HL-60/S4 (cell line): ENCODE results near the gene TSACC.
"Not testable (repeated sequence)": the region's sequence is repeated elsewhere in the genome, so short reads cannot be mapped to it uniquely, and the experiment has no call there.

ENCODE experiments used
- in situ Hi-C: fragments of 300-500 bp; cut with MboI; formaldehyde crosslinking; loops from 2 replicates; pipeline ENCODE4 v1.14.3; 2022; ENCODE audit warnings: low sequenced_read_pairs

TSACC gene

DNA sequence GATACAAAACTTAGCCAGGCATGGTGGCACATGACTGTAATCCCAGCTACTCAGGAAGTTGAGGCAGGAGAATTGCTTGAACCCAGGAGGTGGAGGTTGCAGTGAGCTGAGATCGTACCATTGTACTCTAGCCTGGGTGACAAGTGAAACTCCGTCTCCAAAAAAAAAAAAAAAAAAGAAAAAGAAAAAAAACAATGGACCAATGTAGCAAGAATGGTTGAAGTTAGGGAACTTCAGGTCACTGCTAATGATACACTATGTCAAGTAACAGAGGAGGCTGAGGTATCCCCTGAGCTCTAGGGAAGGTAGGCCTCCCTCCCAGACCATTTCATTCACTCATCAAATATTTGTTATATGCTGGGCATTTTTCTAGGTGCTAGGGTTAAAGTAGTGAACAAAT, 7.7 kb downstream of the TSACC start:
- in situ Hi-C loops = not testable (repeated sequence)

DNA sequence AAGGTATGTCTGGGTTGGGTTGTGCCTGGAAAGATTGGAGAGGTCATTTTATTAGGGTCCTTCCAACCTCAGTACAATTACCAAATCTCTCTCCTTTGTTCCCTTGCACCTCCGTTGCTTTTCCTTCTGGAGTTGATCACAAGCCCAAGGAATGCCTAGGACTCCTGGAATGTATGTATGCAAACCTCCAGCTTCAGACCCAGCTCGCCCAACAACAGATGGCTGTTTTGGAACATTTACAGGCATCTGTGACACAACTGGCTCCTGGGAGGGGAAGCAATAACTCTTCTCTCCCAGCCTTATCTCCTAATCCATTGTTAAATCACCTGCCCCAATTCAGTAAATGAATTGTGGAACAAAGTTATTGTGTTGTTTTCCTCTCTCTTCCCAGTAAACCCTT, 8.3 kb downstream of the TSACC start:
- in situ Hi-C loops = no loop called here

- in situ Hi-C loops = no loop called here
These were observed 9.0 kb downstream of the TSACC start for GRCh38 chr1:156347331-156347730.

- in situ Hi-C loops = not testable (repeated sequence)
These were observed 14.2 kb downstream of the TSACC start for GRCh38 chr1:156352481-156352880.

- in situ Hi-C loops = no loop called here
These were observed 18.0 kb downstream of the TSACC start for GRCh38 chr1:156356262-156356874.

DNA sequence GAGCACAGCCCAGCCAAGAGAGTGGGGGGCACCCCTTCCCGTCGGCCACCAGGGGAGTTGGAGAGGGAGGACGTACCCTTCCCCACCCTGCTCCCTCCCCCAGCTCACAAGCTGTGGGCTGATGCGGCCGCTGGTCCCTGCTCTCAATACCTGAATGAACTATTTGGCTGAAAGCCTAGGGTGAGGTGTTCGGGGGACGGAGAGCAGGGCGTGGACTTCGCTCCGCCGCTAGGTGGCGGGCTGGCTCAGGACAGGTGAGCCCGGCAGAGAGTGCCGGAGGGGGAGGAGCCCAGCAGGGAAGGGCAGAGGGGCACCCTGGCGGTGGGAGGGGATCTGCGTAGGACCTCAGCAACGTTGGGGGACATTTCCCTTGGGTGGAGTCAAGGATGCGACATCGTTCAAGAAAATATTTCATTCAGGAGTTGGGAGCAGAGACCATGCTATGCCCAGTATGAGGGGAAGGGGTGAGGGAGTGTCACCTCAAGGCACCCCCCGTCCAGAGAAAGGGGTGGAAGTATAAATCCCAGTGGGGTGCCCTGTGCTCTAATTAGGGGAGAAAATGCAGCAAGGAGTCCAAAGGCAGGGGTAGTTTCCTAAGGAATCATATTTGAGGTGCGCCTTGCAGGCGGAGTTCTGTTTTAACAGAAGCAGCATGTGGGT, 18.7 kb downstream of the TSACC start:
- in situ Hi-C loops = no loop called here

DNA sequence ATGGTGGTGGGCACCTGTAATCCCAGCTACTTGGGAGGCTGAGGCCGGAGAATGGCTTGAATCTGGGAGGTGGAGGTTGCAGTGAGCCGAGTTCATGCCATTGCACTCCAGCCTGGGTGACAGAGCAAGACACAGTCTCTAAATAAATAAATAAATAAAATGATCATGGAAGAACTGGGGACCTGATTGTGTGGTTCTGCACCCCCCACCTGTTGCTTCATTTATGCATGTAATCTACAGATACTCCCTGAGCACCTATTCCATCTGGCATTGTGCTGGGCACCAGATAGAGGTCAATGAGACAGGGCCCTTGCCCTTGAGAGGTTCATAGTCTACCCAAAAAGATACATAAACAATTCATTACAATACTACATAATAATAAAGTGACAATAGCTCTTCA, 19.7 kb downstream of the TSACC start:
- in situ Hi-C loops = no loop called here

- in situ Hi-C loops = no loop called here
These were observed 20.3 kb downstream of the TSACC start for GRCh38 chr1:156358641-156359040.

GRCh38 chr1:156359249-156359648, 20.9 kb downstream of the TSACC start:
- in situ Hi-C loops = no loop called here

- in situ Hi-C loops = no loop called here
These were observed 21.6 kb downstream of the TSACC start for GRCh38 chr1:156359973-156360372.

- in situ Hi-C loops = no loop called here
These were observed 22.2 kb downstream of the TSACC start for GRCh38 chr1:156360534-156360933.

DNA sequence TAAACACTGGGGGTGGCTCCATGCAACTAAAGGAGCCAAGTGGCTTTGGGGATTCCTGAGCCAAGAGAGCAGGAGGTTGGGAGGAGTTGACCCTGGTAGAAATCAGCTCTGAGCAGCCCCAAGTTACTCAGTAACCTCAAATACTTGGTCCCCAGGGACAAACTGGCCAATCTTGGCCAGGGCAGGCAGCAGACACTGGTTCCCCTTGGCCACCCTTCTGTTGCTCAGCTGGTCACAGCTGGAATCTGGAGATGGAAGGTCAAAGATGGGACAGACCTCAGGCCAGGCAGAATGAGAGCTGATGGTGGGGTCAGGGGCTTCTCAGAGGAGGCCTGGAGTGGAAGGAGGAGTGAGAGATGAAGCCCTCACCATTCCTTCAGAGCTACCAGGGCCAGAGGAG, 27.4 kb downstream of the TSACC start:
- in situ Hi-C loops = no loop called here

- in situ Hi-C loops = no loop called here
These were observed 28.2 kb downstream of the TSACC start for GRCh38 chr1:156366378-156367166.

GRCh38 chr1:156367383-156368156, 29.2 kb downstream of the TSACC start:
- in situ Hi-C loops = no loop called here

- in situ Hi-C loops = no loop called here
These were observed 29.9 kb downstream of the TSACC start for GRCh38 chr1:156368157-156368658.

DNA sequence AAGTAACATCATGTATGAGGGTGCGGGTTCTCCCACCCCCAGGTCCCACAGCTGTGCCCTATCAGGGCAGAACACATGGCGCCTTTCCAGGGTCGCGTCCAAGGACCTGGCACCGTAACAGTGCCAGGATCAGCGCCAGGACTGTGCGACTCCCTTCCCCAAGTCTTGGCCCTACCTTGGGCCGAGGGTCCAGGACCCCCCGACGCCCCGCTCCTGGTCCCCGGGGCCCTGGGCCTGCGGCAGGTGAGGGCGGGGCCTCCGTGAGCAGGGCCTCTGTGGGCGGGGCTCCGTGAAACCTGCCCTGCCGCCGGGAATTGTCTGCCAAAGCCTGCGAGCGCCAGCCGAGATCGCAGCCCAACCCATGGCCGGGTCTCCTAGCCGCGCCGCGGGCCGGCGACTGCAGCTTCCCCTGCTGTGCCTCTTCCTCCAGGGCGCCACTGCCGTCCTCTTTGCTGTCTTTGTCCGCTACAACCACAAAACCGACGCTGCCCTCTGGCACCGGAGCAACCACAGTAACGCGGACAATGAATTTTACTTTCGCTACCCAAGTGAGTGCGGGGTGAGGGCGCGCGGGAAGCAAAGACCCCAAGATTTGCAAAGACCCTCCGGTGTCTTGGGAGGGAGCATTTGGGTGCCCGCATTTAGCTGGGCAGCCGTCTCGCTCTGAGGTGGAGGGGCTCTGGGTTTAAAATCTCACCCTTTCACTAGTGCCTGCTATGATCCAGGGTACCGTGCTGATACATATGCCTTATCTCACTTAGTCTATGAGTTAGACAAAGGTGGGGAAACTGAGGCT, 30.8 kb downstream of the TSACC start, which contains the start of gene RHBG:
Gene RHBG, plus strand, starts transcription at position 323 of the 796 bp plus-strand sequence. Its CDS starts 39 bp downstream, at position 362.
- in situ Hi-C loops = no loop called here

DNA sequence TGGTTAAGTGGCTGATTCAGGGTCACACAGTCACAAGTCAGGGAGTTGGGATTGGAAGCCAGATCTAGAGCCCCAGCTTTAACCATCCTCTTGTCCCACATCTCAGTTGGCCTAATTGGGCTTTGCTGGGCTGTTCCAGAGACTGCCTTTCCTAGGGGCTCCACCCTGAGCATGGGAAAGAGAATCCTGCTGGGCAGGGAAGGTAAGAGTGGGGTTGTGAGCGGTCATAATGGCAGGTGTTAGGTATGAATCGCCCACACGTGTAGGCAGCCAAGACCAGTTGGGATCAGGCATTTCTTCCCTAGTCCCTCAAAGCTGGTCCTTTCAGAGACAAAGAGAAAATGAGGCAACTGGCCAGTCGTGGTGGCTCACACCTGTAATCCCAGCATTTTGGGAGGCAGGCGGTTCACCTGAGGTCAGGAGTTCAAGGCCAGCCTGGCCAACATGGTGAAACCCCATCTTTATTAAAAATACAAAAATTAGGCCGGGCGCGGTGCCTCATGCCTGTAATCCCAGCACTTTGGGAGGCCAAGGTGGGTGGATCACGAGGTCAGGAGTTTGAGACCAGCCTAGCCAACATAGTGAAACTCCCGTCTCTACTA, 31.5 kb downstream of the TSACC start:
- in situ Hi-C loops = loop anchor here (10.0 kb wide), 1 partner anchor 245 kb away; the partner anchor contains the start of gene HAPLN2

DNA sequence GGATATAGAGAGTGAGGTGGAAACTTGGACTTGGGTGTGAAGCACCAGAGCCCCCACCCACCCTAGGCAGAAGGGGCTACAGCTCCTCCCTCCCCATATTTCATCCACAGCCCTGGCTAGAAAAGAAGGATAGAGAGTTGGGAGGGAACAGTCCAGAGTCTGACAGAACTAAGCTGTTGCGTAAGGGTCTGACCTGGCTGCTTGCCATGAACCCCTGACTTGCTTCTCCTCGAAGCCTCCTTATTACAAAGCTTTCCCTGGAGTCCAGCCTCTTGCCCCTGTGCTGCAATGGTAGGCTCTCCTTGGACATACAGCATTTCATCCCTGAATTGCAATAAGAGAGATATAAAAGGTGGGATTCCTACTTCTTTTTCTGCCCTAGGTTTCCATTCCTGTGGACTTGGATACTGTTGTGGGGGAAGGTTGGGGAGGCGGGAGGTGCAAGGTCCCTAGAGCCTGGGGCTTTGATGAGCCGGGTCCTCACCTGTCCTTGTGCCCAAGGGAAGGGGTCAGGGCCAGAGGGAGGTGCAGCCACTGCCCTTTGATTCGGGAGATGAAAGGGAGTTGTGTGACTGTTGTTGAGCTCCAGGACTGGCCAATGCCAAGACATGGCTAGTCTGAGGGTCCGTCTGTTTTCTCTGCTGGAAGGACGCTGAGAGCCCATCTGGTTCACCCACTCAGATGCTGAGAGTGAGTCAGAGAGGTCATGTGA, 33.4 kb downstream of the TSACC start:
- in situ Hi-C loops = loop anchor here (10.0 kb wide), 1 partner anchor 243 kb away; the partner anchor contains the start of gene HAPLN2

- in situ Hi-C loops = loop anchor here (10.0 kb wide), 1 partner anchor 243 kb away; the partner anchor contains the start of gene HAPLN2
These were observed 33.9 kb downstream of the TSACC start for GRCh38 chr1:156372265-156372586.
